NCI-H460 (cell line): Measurements from ENCODE around the gene TNFRSF4. TPM values are rescaled to one million over a fixed set of nuclear protein-coding genes. Genes with fewer than 3 reads are reported as not detected.
"Not testable (repeated sequence)": the region's sequence is repeated elsewhere in the genome, so short reads cannot be mapped to it uniquely, and the experiment has no call there.

ENCODE experiments used
- DNase-seq: peaks from one replicate; pipeline ENCODE4 v3.0.0-alpha.2; 2016; ENCODE audit warnings: low read depth; ENCODE audit errors: extremely low read depth
- total RNA-seq: library from RNA; depleted of rRNA; stranded (reverse); fragments of >200 nt; shearing (Covaris generic); gene quantifications from 2 replicates; pipeline ENCODE4 v1.2.3, GENCODE V29; 2014

Gene TNFRSF4
- total RNA-seq, 1 experiment from 2014 or later: not detected

- no peak for DNase-seq
These were observed 28.7 kb downstream of the TNFRSF4 start for GRCh38 chr1:1185101-1185765.

GRCh38 chr1:1183833-1184775 is 29.8 kb downstream of the TNFRSF4 start:
- DNase-seq: no peak

- no peak for DNase-seq
These were observed 30.7 kb downstream of the TNFRSF4 start for GRCh38 chr1:1183221-1183747.

- no peak for DNase-seq
These were observed 31.3 kb downstream of the TNFRSF4 start for GRCh38 chr1:1182491-1183220.

- DNase-seq: no peak
These were observed 32.0 kb downstream of the TNFRSF4 start for GRCh38 chr1:1181938-1182410.

GRCh38 chr1:1181129-1181937 is 32.6 kb downstream of the TNFRSF4 start:
- no peak for DNase-seq

GRCh38 chr1:1179983-1180861 is 33.7 kb downstream of the TNFRSF4 start:
- DNase-seq: no peak

GRCh38 chr1:1179346-1179982 is 34.5 kb downstream of the TNFRSF4 start:
- DNase-seq: no peak

GRCh38 chr1:1178794-1179331 is 35.1 kb downstream of the TNFRSF4 start:
- DNase-seq: no peak

GRCh38 chr1:1177452-1178206 is 36.3 kb downstream of the TNFRSF4 start:
- no peak for DNase-seq

- DNase-seq: no peak
These were observed 37.0 kb downstream of the TNFRSF4 start for GRCh38 chr1:1176931-1177330.

GRCh38 chr1:1176063-1176761 is 37.7 kb downstream of the TNFRSF4 start:
- DNase-seq: not testable (repeated sequence)

GRCh38 chr1:1175221-1176062 is 38.5 kb downstream of the TNFRSF4 start:
- no peak for DNase-seq

- DNase-seq: no peak
These were observed 40.0 kb downstream of the TNFRSF4 start, which contains the start of gene TTLL10 for GRCh38 chr1:1173793-1174415. TTLL10 (plus strand) TSS chr1:1173880; CDS start chr1:1179216, 5,336 bp downstream.

GRCh38 chr1:1173061-1173792 is 40.7 kb downstream of the TNFRSF4 start:
- no peak for DNase-seq
